H1 (cell line): Measurements from ENCODE around the gene NINJ2. TPM values are rescaled to one million over a fixed set of nuclear protein-coding genes. Genes with fewer than 3 reads are reported as not detected.

Experiments
- CTCF ChIA-PET: fragments of 300-600 bp; sonication (Branson Sonifier 250); formaldehyde crosslinking; loops from one replicate; lab custom pipeline; 2021; ENCODE audit not compliant: partially characterized antibody; lab: Charles Lee
- POLR2A ChIA-PET: fragments of 300-600 bp; sonication (Branson Sonifier 250); formaldehyde crosslinking; loops from one replicate; lab custom pipeline; 2021; ENCODE audit warnings: inconsistent platforms; ENCODE audit not compliant: partially characterized antibody; lab: Charles Lee
- DNase-seq, 2 experiments: peaks; one replicate each; pipeline versions ENCODE4 v3.0.0 to v3.0.0-alpha.2; 2010 to 2022; ENCODE audit warnings: low spot score in 2 of 2, low read depth in 1 of 2, mixed read lengths in 1 of 2
- FAIRE-seq: peaks from 2 replicates; lab custom pipeline; 2011; peaks lifted over from hg19 to GRCh38; lab: Jason Lieb, UNC
- H2AFZ ChIP-seq: 2 replicates; pipeline ENCODE4 v1.8.1; 2012; ENCODE audit warnings: low read length, inconsistent platforms
- H2AK5ac ChIP-seq: 2 replicates; pipeline ENCODE4 v1.6.1; 2013; ENCODE audit warnings: low read depth, low read length
- H2BK120ac ChIP-seq: replicated peaks from 2 replicates; pipeline ENCODE3; 2013; ENCODE audit warnings: low read depth, low read length, inconsistent platforms
- H2BK12ac ChIP-seq: 2 replicates; pipeline ENCODE4 v1.6.1; 2013; ENCODE audit warnings: low read depth, low read length
- H2BK15ac ChIP-seq: 2 replicates; pipeline ENCODE4 v1.6.1; 2013; ENCODE audit warnings: low read length
- H2BK20ac ChIP-seq: 2 replicates; pipeline ENCODE4 v1.6.1; 2013; ENCODE audit warnings: low read length
- H2BK5ac ChIP-seq: 2 replicates; pipeline ENCODE4 v1.6.1; 2013; ENCODE audit warnings: low read depth, low read length
- H3K14ac ChIP-seq: 2 replicates; pipeline ENCODE4 v1.6.1; 2013; ENCODE audit warnings: inconsistent platforms; ENCODE audit not compliant: insufficient read length
- H3K18ac ChIP-seq: 2 replicates; pipeline ENCODE4 v1.6.1; 2013; ENCODE audit warnings: low read length; ENCODE audit errors: extremely low read depth
- H3K23ac ChIP-seq: 2 replicates; pipeline ENCODE4 v1.6.1; 2013; ENCODE audit warnings: inconsistent platforms; ENCODE audit not compliant: insufficient read length
- H3K23me2 ChIP-seq: 2 replicates; pipeline ENCODE4 v1.6.1; 2013; ENCODE audit warnings: low read depth, low read length
- H3K27ac ChIP-seq: 2 replicates; pipeline ENCODE4 v1.6.1; 2011; ENCODE audit warnings: low read depth, low read length, inconsistent platforms
- H3K27me3 ChIP-seq, 4 experiments: replicated peaks in 1 of 4; 1 replicate in 1 of 4; 2 replicates in 3 of 4; pipeline versions ENCODE4 v1.6.1 to v1.8.1; 2011 to 2013; ENCODE audit warnings: low read length in 3 of 4, mild to moderate bottlenecking in 3 of 4, inconsistent platforms in 2 of 4, mixed read lengths in 2 of 4, moderate library complexity in 1 of 4; ENCODE audit not compliant: control insufficient read depth in 3 of 4, insufficient read depth in 3 of 4; ENCODE audit errors: extremely low read depth in 1 of 4
- H3K36me3 ChIP-seq, 4 experiments: 2 replicates each; pipeline versions ENCODE4 v1.6.1 to v1.8.1; 2011 to 2013; ENCODE audit warnings: mild to moderate bottlenecking in 4 of 4, low read length in 3 of 4, moderate library complexity in 2 of 4, control low read depth in 1 of 4, inconsistent platforms in 1 of 4; ENCODE audit not compliant: insufficient read depth in 4 of 4, control insufficient read depth in 2 of 4
- H3K4ac ChIP-seq: replicated peaks from 2 replicates; pipeline ENCODE3; 2013; ENCODE audit warnings: low read length, low read depth, mixed read lengths, inconsistent platforms; ENCODE audit not compliant: insufficient read length
- H3K4me1 ChIP-seq, 4 experiments: replicated peaks in 1 of 4; 1 replicate in 1 of 4; 2 replicates in 3 of 4; pipeline versions ENCODE4 v1.6.1 to v1.8.1; 2011 to 2013; ENCODE audit warnings: low read length in 3 of 4, inconsistent platforms in 2 of 4, mixed read lengths in 1 of 4; ENCODE audit not compliant: insufficient read depth in 4 of 4, control insufficient read depth in 3 of 4
- H3K4me2 ChIP-seq, 2 experiments: 2 replicates each; pipeline versions ENCODE4 v1.6.1 to v1.8.1; 2011 to 2013; ENCODE audit warnings: low read depth in 2 of 2, low read length in 2 of 2, control low read depth in 1 of 2, inconsistent platforms in 1 of 2, mild to moderate bottlenecking in 1 of 2; ENCODE audit not compliant: insufficient read depth in 1 of 2
- H3K4me3 ChIP-seq, 4 experiments: fragments of 200-600, 300-600 bp in 1 of 4; sonication (generic), shearing (Covaris generic), sonication (Bioruptor Twin) in 1 of 4; 2 replicates each; pipeline versions ENCODE4 v1.5.1 to v1.8.1; 2011 to 2016; ENCODE audit warnings: low read length in 4 of 4, low read depth in 3 of 4, control low read depth in 2 of 4, inconsistent platforms in 2 of 4, mild to moderate bottlenecking in 2 of 4, mixed read lengths in 1 of 4, moderate library complexity in 1 of 4; ENCODE audit not compliant: insufficient read depth in 2 of 4; ENCODE audit errors: extremely low read depth in 1 of 4
- H3K56ac ChIP-seq: replicated peaks from 2 replicates; pipeline ENCODE3; 2013; ENCODE audit warnings: low read depth, mild to moderate bottlenecking, mixed read lengths, low read length, inconsistent platforms; ENCODE audit not compliant: insufficient read length
- H3K79me1 ChIP-seq: 2 replicates; pipeline ENCODE4 v1.6.1; 2013; ENCODE audit warnings: low read depth, low read length, control low read depth
- H3K79me2 ChIP-seq, 2 experiments: 2 replicates each; pipeline versions ENCODE4 v1.6.1 to v1.8.1; 2012 to 2013; ENCODE audit warnings: low read length in 2 of 2, mild to moderate bottlenecking in 2 of 2, inconsistent platforms in 1 of 2; ENCODE audit not compliant: insufficient read depth in 2 of 2, control insufficient read depth in 1 of 2
- H3K9ac ChIP-seq, 4 experiments: replicated peaks in 1 of 4; 1 replicate in 1 of 4; 2 replicates in 3 of 4; pipeline versions ENCODE4 v1.6.1 to v1.8.1; 2011 to 2013; ENCODE audit warnings: low read depth in 3 of 4, low read length in 3 of 4, control low read depth in 2 of 4, mild to moderate bottlenecking in 2 of 4, moderate library complexity in 2 of 4, inconsistent platforms in 1 of 4; ENCODE audit errors: extremely low read depth in 1 of 4
- H3K9me3 ChIP-seq, 2 experiments: 2 replicates each; pipeline versions ENCODE4 v1.6.1 to v1.8.1; 2012 to 2013; ENCODE audit warnings: mild to moderate bottlenecking in 2 of 2, moderate library complexity in 2 of 2, control low read depth in 1 of 2, inconsistent platforms in 1 of 2, low read depth in 1 of 2, low read length in 1 of 2, mixed read lengths in 1 of 2; ENCODE audit not compliant: insufficient read depth in 2 of 2
- H4K20me1 ChIP-seq, 2 experiments: replicated peaks in 1 of 2; 2 replicates each; pipeline versions ENCODE3 to v1.8.1; 2011 to 2013; ENCODE audit warnings: inconsistent platforms in 2 of 2, low read length in 2 of 2, mild to moderate bottlenecking in 1 of 2; ENCODE audit not compliant: insufficient read depth in 2 of 2, control insufficient read depth in 1 of 2
- H4K5ac ChIP-seq: 2 replicates; pipeline ENCODE4 v1.6.1; 2013; ENCODE audit warnings: low read length, low read depth, mixed read lengths, inconsistent platforms; ENCODE audit not compliant: insufficient read length
- H4K8ac ChIP-seq: 2 replicates; pipeline ENCODE4 v1.8.0; 2013; ENCODE audit warnings: mild to moderate bottlenecking, moderate library complexity, low read length, inconsistent platforms; ENCODE audit not compliant: insufficient read depth; ENCODE audit errors: extremely low read depth
- H4K91ac ChIP-seq: replicated peaks from 2 replicates; pipeline ENCODE3; 2013; ENCODE audit warnings: low read length, mixed read lengths, inconsistent platforms; ENCODE audit not compliant: insufficient read length
- ASH2L ChIP-seq: fragments of 200-600, 300-600 bp; sonication (generic); IDR thresholded peaks from one replicate; pipeline ENCODE4 v1.7.1; 2017; ENCODE audit warnings: low read length
- KDM1A ChIP-seq: fragments of 200-600, 300-600 bp; sonication (generic); IDR thresholded peaks from 2 replicates; pipeline ENCODE4 v1.7.1; 2016; ENCODE audit warnings: mild to moderate bottlenecking, low read length, borderline replicate concordance
- NANOG ChIP-seq: IDR thresholded peaks from 2 replicates; pipeline ENCODE4 v1.6.1; 2011; ENCODE audit warnings: low read length, low read depth, mild to moderate bottlenecking, inconsistent platforms; ENCODE audit not compliant: insufficient read depth, poor library complexity, severe bottlenecking
- TAF1 ChIP-seq: IDR thresholded peaks from 2 replicates; pipeline ENCODE4 v1.6.1; 2011; ENCODE audit warnings: mild to moderate bottlenecking, low read depth, low read length
- WGBS, 2 experiments: shearing (Covaris generic) in 1 of 2; methylation state at CpG; one replicate each; pipeline versions ENCODE4 v1.1.6 to v1.1.7; 2013 to 2015; ENCODE audit warnings: low lambda C conversion rate in 2 of 2, mixed read lengths in 2 of 2, inconsistent platforms in 1 of 2, low coverage in 1 of 2, missing lambda C conversion rate in 1 of 2; ENCODE audit not compliant: insufficient replicate concordance in 2 of 2, insufficient coverage in 1 of 2, insufficient read length in 1 of 2; ENCODE audit errors: extremely low coverage in 1 of 2, missing lambda C conversion rate in 1 of 2; 5-methylcytosine and 5-hydroxymethylcytosine counted together
- polyA plus RNA-seq, 7 experiments: library from polyadenylated mRNA; depleted of rRNA in 3 of 7; stranded (reverse) in 5 of 7; unstranded in 2 of 7; fragments of >200 nt in 5 of 7; fragments of 200-250 nt in 2 of 7; gene quantifications; 1 replicate in 5 of 7; 2 replicates in 1 of 7; 4 replicates in 1 of 7; pipeline versions ENCODE4 v1.2.1 to v1.2.3, GENCODE V29; 2011 to 2013; ENCODE audit warnings: missing spikeins in 2 of 7, mixed read lengths in 2 of 7
- total RNA-seq: library from RNA; stranded (reverse); fragmentation: NEBNext Ultra II Directional; extraction: Animal tissue kit (Norgen Biotek cat#: 25700); gene quantifications from 2 replicates; pipeline ENCODE4 v1.2.1, GENCODE V29; 2021
- TF ChIP-seq, protein P1 (sequence below): IDR thresholded peaks from 2 replicates; pipeline ENCODE4 v1.6.1; 2011; ENCODE audit warnings: low read depth, mild to moderate bottlenecking, low read length; ENCODE audit not compliant: insufficient read depth

Gene NINJ2
- total and polyA plus RNA-seq, 2 of the 8 experiments (the other 6 are each of a cell fraction or from before 2014, with no cell fraction given), result 1.4 TPM; not detected in 1

GRCh38 chr12:527729-528128 lies 135.5 kb downstream of the NINJ2 start:
- Histone ChIP-seq H3K27me3 (no peaks in the 10 kb centered on the region), H3K36me3 (no peaks in the 10 kb centered on the region), H3K27ac (no peak overlapping the region), H3K14ac (no peak overlapping the region), H4K20me1 (no peaks in the 10 kb centered on the region), H3K79me2 (no peaks in the 10 kb centered on the region), H3K23me2 (no peaks in the 10 kb centered on the region), H3K23ac (no peak overlapping the region), H2AK5ac (no peak overlapping the region), H3K4ac (no peak overlapping the region), H3K18ac (no peak overlapping the region), H2AFZ (no peak overlapping the region), H3K4me3 (no peak overlapping the region), H3K4me1 (0 out of 7 replicates have a peak, but pooled peaks cover 0 to 3% (median 0%) of the 10 kb centered on the region in 4 experiments), H3K4me2 (no peak overlapping the region), H4K5ac (no peak overlapping the region), H2BK120ac (no peak overlapping the region), H4K8ac (no peak overlapping the region), H3K79me1 (peaks cover 3% of the 10 kb centered on the region), H3K9ac (no peak overlapping the region), H3K9me3 (peaks cover 10 to 15% of the 10 kb centered on the region in 2 experiments; a peak in 3 of 4 replicates), H4K91ac (no peak overlapping the region), H2BK15ac (no peak overlapping the region), H2BK12ac (no peak overlapping the region), H2BK5ac (no peak overlapping the region), H2BK20ac (no peak overlapping the region), H3K56ac (no peak overlapping the region)
- POLR2A ChIA-PET, result interaction anchor here (0.6 kb wide), 1 partner anchor 52 kb away, joined by 3 read pairs; no protein-coding TSS in a partner anchor
- 96% methylated on average over 4 of the region's 4 CpGs; no CpG with 5 or more reads in 1 of the 2 experiments for WGBS, 2 experiments
- CTCF ChIA-PET, result interaction anchor here (1.0 to 5.3 kb wide), 5 partner anchors 17 to 85 kb away, joined by 3 to 37 read pairs (median 9); no protein-coding TSS in a partner anchor
- no peak for DNase-seq
- FAIRE-seq, result no peak
- TF ChIP-seq, protein P1, sequence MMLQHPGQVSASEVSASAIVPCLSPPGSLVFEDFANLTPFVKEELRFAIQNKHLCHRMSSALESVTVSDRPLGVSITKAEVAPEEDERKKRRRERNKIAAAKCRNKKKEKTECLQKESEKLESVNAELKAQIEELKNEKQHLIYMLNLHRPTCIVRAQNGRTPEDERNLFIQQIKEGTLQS, result no peak
- TF ChIP-seq KDM1A, result no peak
- no peak for TF ChIP-seq ASH2L
- TF ChIP-seq TAF1, result no peak
- TF ChIP-seq NANOG, result no peak
